CD4-positive, alpha-beta T cell treated with Interferon gamma for 1 hour (primary cell): ENCODE results near the gene ATP1B3.
A peak's percentile ranks its signal among the peaks of the same experiment; 100 is the strongest.
"Not testable (repeated sequence)": the region's sequence is repeated elsewhere in the genome, so short reads cannot be mapped to it uniquely, and the experiment has no call there.

ENCODE experiments used
- DNase-seq: peaks from one replicate; pipeline ENCODE4 v3.0.0-alpha.2; 2020

ATP1B3 gene

GRCh38 chr3:141909408-141909807, 33.0 kb downstream of the ATP1B3 start:
- DNase-seq, result no peak

GRCh38 chr3:141909986-141910385, 33.5 kb downstream of the ATP1B3 start:
- DNase-seq, result not testable (repeated sequence)

- peak; percentile 38 for DNase-seq
Observed at GRCh38 chr3:141913150-141913811, 36.8 kb downstream of the ATP1B3 start.

GRCh38 chr3:141914311-141914710, 37.9 kb downstream of the ATP1B3 start:
- no peak for DNase-seq

GRCh38 chr3:141915016-141915415, 38.6 kb downstream of the ATP1B3 start:
- DNase-seq, result no peak

DNA sequence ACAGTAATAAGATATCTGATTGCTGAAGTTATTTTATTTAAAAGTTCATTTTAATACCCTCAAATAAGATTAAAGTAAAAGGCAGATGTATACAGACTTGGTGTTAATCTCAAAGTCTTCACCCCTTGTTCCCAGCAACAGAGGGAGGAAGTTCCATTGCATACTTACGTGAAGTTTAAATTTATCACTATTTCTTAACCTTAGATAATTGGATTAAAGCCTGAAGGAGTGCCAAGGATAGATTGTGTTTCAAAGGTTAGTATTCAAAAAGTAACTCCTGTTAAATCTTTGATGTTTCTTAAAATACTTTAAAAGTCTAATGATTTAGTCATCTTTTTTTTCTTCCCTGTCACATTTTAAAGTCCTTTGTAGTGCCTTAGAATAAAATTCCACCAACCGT, 39.3 kb downstream of the ATP1B3 start:
- no peak for DNase-seq

- no peak for DNase-seq
Observed at GRCh38 chr3:141920701-141921100, 44.3 kb downstream of the ATP1B3 start.

- DNase-seq, result no peak
Observed at GRCh38 chr3:141921316-141921715, 44.9 kb downstream of the ATP1B3 start.

GRCh38 chr3:141925677-141926076, 49.2 kb downstream of the ATP1B3 start:
- not testable (repeated sequence) for DNase-seq

- DNase-seq, result no peak
Observed at GRCh38 chr3:141926929-141927328, 50.5 kb downstream of the ATP1B3 start.

- no peak for DNase-seq
Observed at GRCh38 chr3:141928631-141929270, 52.3 kb downstream of the ATP1B3 start.

- DNase-seq, result no peak
Observed at GRCh38 chr3:141929341-141929995, 53.0 kb downstream of the ATP1B3 start.

DNA sequence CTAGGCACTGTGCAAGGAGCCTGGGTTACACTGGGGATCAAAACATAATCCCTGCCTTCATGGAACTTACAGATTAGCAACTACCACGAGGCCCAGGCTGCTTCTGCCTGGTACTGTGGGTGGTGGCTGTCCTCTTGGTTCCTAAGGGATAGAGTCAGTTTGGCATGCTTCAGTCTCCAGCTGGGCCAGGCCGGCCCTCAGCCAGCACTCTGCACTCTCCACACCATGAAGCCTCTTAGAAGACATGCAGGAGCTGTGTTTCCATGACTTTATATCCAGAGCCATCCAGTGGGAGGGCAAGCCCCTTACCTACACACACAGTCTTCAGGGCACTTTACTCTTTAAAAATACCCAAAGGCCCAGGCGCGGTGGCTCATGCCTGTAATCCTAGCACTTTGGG, 54.4 kb downstream of the ATP1B3 start:
- DNase-seq, result no peak

DNA sequence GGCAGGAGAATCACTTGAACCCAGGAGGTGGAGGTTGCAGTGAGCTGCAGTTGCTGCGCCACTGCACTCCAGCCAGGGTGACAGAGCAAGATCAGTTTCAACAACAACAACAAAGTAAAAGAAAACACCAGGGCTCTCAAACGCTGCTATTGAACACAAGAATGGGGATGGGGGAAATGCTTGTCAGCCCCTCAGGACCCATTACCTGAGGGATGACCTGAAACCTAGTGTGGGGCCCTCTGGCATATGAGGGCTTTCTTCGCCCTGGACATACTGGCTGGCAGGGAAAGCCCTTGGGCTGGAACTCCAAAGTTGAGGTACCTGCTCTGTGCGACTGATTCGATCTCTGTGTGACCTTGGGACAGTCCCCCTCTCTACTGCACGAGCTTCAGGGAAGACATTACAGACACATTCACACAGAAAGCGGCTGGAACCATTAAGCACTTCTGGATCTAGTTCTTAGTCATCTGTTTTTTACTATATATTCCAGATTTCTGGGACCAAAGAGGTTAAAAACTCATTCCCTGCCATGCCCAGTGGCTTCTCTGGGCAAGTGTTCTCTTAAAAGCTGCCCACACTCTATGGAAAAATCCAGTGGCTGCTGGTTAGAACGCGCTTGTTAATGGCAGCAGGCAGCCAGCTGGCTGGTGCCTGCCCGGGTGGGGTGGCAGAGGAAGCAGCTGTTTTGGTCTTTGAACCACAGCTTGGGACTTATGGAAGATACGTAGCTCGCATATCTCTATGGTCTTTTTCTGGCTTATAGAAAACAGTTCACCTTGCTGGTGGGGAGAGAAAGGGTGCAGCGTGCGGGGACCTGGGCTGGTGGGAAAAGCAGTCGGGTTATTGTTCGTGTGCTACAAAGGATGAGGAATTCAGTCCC, 57.2 kb downstream of the ATP1B3 start:
- DNase-seq, result no peak

DNA sequence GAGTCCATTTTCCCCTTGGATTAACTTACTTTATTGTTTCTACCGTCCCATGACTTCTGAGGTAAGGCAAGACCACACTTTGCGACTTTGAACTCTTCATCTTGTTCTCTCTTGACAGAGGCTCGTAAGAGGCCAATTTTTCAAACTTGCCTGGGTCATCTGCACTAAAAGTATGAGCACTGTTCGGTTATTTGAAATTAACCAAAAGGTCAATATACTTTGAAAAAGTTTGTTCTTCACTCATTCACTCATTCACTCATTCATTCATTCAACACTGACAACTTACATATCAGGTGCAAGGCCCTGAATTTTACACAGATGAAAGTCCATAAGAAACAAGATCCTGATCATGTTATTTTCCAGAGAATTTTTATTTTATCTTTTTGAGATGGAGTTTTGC, 57.9 kb downstream of the ATP1B3 start:
- no peak for DNase-seq

- DNase-seq, result no peak
Observed at GRCh38 chr3:141938011-141938500, 61.6 kb downstream of the ATP1B3 start.

DNA sequence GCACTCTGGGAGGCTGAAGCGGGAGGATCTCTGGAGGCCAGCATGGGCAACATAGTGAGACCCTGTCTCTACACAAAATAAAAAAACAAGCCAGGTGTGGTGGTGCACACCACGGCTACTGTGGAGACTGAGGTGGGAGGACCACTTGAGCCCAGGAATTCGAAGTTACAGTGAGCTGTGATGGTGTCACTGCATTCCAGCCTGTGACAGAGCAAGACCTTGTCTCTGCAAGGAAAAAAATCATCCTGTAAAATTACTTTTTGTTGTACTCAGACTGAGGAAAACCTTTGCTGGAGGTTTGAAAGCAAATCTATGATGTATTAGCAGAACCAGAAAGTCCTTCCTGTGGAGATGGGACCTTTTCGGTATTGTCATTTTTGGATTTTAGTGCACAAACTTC, 63.3 kb downstream of the ATP1B3 start:
- no peak for DNase-seq

GRCh38 chr3:141940194-141940776, 63.8 kb downstream of the ATP1B3 start:
- no peak for DNase-seq

DNA sequence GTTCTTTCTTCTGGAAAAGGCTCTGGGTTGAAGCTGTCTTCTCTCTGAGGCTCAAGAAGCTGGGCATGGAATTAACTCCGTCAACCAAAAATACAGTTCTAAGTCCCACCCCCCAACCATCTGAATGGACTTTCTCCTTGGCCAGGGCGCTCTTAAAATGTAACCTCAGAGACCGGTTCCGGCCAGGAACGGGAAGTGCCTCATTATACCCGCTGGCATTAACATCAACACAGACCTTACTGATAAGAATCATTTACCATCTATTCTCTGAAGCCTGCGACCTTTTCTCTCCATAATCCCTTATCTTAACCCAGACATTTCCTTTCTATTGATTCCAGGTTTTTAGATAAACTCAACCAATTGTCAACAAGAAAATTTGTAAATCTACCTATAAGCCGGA, 64.7 kb downstream of the ATP1B3 start:
- no peak for DNase-seq

- no peak for DNase-seq
Observed at GRCh38 chr3:141942006-141942405, 65.6 kb downstream of the ATP1B3 start.

DNA sequence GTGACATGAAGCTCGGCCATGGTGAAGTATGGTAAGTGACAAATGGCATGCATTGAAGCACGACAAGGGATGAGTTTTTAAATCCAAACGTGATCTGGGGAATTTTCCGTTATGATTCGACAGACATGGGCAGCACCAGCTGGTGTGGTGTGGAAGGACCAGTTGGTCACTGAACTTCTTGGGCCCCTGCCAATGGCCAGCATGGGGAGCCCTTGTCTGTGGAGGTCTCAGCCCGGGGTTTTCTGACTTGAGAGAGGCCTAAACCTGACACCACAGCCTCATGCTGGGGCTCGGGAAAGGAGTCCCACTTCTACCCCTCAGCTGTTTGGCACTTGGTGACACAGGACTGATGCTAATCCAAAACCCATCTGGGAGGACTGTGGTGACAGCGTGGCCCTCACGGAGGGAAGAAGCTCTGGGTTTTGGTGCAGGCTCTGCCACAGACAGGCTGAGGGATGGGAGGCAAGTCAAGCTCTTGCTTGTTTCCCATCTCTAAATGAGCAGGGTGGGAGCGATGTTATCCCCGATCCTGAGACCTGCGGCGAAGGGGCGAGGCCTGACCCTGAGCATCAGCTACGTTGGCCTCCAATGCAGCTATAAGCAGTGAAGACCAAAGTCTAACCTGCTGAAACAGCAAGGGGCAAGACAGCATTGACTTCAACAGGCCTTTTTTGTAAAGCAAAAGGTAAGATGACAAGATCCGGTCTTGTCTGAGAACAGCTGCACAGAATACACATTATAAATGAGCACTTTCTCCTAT, 69.5 kb downstream of the ATP1B3 start:
- no peak for DNase-seq

DNA sequence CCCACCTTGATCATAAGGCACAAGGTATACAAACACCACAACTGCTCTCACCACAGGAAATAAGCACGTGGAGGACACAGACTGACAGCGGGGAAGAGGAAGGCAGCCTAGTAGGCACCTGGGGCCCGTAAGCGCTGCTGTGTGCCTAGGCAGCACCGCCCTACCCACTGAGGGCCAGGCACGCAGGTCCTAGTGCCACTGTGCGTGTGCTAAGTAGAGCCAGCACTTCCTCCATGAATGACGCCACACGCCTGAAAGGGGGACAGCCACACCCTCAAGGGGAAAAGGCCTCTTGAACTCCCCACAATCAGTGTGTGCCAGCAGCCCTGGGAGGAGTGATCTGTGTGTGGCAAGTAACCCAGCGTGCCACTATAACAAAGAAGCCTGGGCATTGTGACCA, 73.0 kb downstream of the ATP1B3 start:
- DNase-seq, result no peak
